T-cell (primary cell): Measurements from ENCODE around the gene ASIC1. TPM values are rescaled to one million over a fixed set of nuclear protein-coding genes. Genes with fewer than 3 reads are reported as not detected.

Experiments used
- ATAC-seq, 4 experiments: fragments of 200-7000 bp in 3 of 4; fragments of 150-1000 bp in 1 of 4; cut with Tn5 transposase; replicated peaks in 1 of 4; 1 replicate in 3 of 4; 2 replicates in 1 of 4; pipeline ENCODE4 v1.10.0; 2021; ENCODE audit warnings: moderate library complexity in 3 of 4, mild to moderate bottlenecking in 2 of 4, moderate number of reproducible peaks in 1 of 4
- CTCF ChIA-PET, 2 donors: fragments of 300-600 bp; sonication (Branson Sonifier 250); formaldehyde crosslinking; loops; one replicate each; lab custom pipeline; 2022; ENCODE audit warnings: antibody characterized with exemption in 2 of 2; lab: Charles Lee
- POLR2A ChIA-PET, 2 donors: fragments of 300-600 bp; sonication (Branson Sonifier 250); formaldehyde crosslinking; loops; one replicate each; lab custom pipeline; 2022; ENCODE audit warnings: antibody characterized with exemption in 2 of 2; lab: Charles Lee
- DNase-seq, 35 experiments: peaks; one replicate each; pipeline versions ENCODE4 v3.0.0 to v3.0.0-alpha.2; 2013 to 2023
- H3K27ac ChIP-seq: one replicate; pipeline ENCODE4 v1.5.1; 2013; ENCODE audit warnings: low read length
- H3K27me3 ChIP-seq, 2 experiments: replicated peaks in 1 of 2; 1 replicate in 1 of 2; 2 replicates in 1 of 2; pipeline versions ENCODE4 v1.6.1 to v1.7.0; 2013; ENCODE audit warnings: low read length in 1 of 2, mixed read lengths in 1 of 2; ENCODE audit not compliant: control insufficient read depth in 2 of 2, insufficient read depth in 2 of 2; ENCODE audit errors: extremely low read depth in 1 of 2
- H3K36me3 ChIP-seq, 2 donors: 1 replicate in 1 of 2; 2 replicates in 1 of 2; pipeline versions ENCODE4 v1.6.1 to v1.7.0; 2013; ENCODE audit warnings: low read length in 1 of 2; ENCODE audit not compliant: control insufficient read depth in 2 of 2, insufficient read depth in 1 of 2; ENCODE audit errors: extremely low read depth in 1 of 2
- H3K4me1 ChIP-seq, 2 experiments: 1 replicate in 1 of 2; 2 replicates in 1 of 2; pipeline versions ENCODE4 v1.6.1 to v1.7.0; 2013; ENCODE audit warnings: low read length in 2 of 2, mixed read lengths in 1 of 2; ENCODE audit not compliant: insufficient read depth in 2 of 2, control insufficient read depth in 1 of 2; ENCODE audit errors: extremely low read depth in 1 of 2
- H3K4me3 ChIP-seq, 2 donors: 1 replicate in 1 of 2; 2 replicates in 1 of 2; pipeline versions ENCODE4 v1.5.1 to v1.7.0; 2013; ENCODE audit warnings: mild to moderate bottlenecking in 2 of 2, low read length in 1 of 2, moderate library complexity in 1 of 2; ENCODE audit not compliant: control insufficient read depth in 1 of 2; ENCODE audit errors: extremely low read depth in 1 of 2
- H3K9me3 ChIP-seq: 2 replicates; pipeline ENCODE4 v1.7.0; 2013
- H3K27ac Mint-ChIP-seq, 2 donors: one replicate each; pipeline ENCODE4 v1.8.0; 2020 to 2021; ENCODE audit warnings: mild to moderate bottlenecking in 2 of 2, mixed read lengths in 2 of 2
- H3K27me3 Mint-ChIP-seq, 2 donors: one replicate each; pipeline ENCODE4 v1.8.0; 2021 to 2022; ENCODE audit warnings: mixed read lengths in 2 of 2
- H3K36me3 Mint-ChIP-seq: one replicate; pipeline ENCODE4 v1.8.0; 2021; ENCODE audit warnings: mixed read lengths
- H3K4me1 Mint-ChIP-seq, 3 donors: one replicate each; pipeline ENCODE4 v1.8.0; 2020 to 2022; ENCODE audit warnings: mixed read lengths in 3 of 3, mild to moderate bottlenecking in 1 of 3
- H3K4me3 Mint-ChIP-seq, 3 donors: one replicate each; pipeline ENCODE4 v1.8.0; 2020 to 2022; ENCODE audit warnings: mild to moderate bottlenecking in 3 of 3, mixed read lengths in 3 of 3, moderate library complexity in 3 of 3
- H3K9me3 Mint-ChIP-seq, 3 donors: one replicate each; pipeline ENCODE4 v1.8.0; 2020 to 2022; ENCODE audit warnings: mixed read lengths in 3 of 3
- WGBS: methylation state at CpG from one replicate; pipeline ENCODE4 v1.1.5; 2013; ENCODE audit warnings: missing lambda C conversion rate; ENCODE audit not compliant: insufficient coverage; 5-methylcytosine and 5-hydroxymethylcytosine counted together
- total RNA-seq, 35 experiments: library from RNA in 6 of 35; stranded (reverse) in 6 of 35; fragments of 120-200 nt in 1 of 35; gene quantifications; one replicate each; pipeline versions ENCODE4 v1.2.1 to v1.2.4 and lab custom pipeline; 2013 to 2026

The ASIC1 gene
- total RNA-seq, 5 donors from 2014 or later (not counting 1 experiment from before 2014, with no cell fraction given), result 1.6 to 9.1 (median 5.1) TPM

DNA sequence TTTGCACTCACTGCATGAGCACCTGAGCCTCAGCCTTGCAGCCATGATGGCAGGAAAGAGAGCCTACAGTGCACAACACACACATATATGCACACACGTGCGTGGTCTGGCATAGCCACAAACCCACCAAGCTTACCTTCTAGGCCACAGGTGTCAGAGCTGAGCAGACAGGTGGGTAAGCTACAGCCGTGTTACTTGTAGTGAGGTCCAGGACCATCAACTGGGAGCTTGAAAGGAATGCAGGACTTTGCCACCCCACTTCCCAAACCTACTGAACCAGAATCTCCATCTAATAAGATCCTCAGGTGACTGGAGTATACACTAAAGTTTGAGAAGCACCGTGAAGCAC is 2.7 kb downstream of the ASIC1 start:
- ChIA-PET POLR2A (no interaction called here), CTCF (interaction anchor here (0.9 to 1.7 kb wide), 2 partner anchors 10 to 15 kb away, joined by 4 read pairs; no protein-coding TSS in a partner anchor)
- Mint-ChIP-seq H3K36me3 (no peaks in the 10 kb centered on the region), H3K27me3 (peaks cover 16 to 48% of the 10 kb centered on the region in 2 donors), H3K4me1 (peaks cover 37 to 52% (median 49%) of the 10 kb centered on the region in 3 donors), H3K27ac (peak overlapping the region in 1 of 2 donors; percentile 84), H3K9me3 (no peaks in the 10 kb centered on the region), H3K4me3 (peak overlapping the region; percentile 35 to 94 (median 67))
- ATAC-seq (no peak), DNase-seq (peak in 1 of 35 experiments; percentile 13)
- Histone ChIP-seq H3K27me3 (peaks cover 3 to 70% of the 10 kb centered on the region in 2 experiments), H3K9me3 (no peaks in the 10 kb centered on the region), H3K4me1 (peaks cover 29 to 48% of the 10 kb centered on the region in 2 experiments), H3K4me3 (no peak overlapping the region), H3K36me3 (no peaks in the 10 kb centered on the region), H3K27ac (no peak overlapping the region)
- 100% methylated on average over 1 of the region's 4 CpGs for WGBS

DNA sequence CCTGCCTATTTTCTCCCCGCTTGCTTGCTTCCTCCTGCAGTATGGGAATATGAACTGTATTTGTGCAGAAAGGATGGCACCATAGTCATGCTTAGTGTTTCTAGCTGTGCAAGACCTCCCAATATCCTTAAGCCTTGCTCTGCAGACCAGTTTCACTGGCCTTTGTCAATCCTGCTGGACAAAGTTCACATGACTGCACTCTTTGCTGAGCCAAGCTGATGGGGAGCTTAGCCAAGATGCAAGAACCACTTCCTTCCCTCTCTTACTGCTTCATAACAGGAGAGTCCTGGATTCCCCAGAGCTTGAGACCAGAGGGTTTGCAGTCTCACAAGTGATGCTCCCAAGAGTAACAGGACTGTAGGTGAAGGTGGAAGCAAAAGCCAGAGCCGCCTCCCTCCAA is 3.8 kb downstream of the ASIC1 start:
- Mint-ChIP-seq H3K9me3 (no peaks in the 10 kb centered on the region), H3K4me3 (peak overlapping the region in 1 of 3 donors; percentile 10), H3K27ac (peak overlapping the region in 1 of 2 donors; percentile 7), H3K36me3 (no peaks in the 10 kb centered on the region), H3K4me1 (peaks cover 30 to 44% (median 42%) of the 10 kb centered on the region in 3 donors), H3K27me3 (peaks cover 10 to 42% of the 10 kb centered on the region in 2 donors)
- Histone ChIP-seq H3K27me3 (peaks cover 3 to 64% of the 10 kb centered on the region in 2 experiments), H3K4me3 (no peak overlapping the region), H3K27ac (no peak overlapping the region), H3K4me1 (peaks cover 29 to 42% of the 10 kb centered on the region in 2 experiments), H3K9me3 (no peaks in the 10 kb centered on the region), H3K36me3 (no peaks in the 10 kb centered on the region)
- no CpG with 5 or more reads among the region's 2 CpGs for WGBS
- POLR2A ChIA-PET, result no interaction called here
- ATAC-seq (no peak), DNase-seq (no peak)
- CTCF ChIA-PET, result no interaction called here

DNA sequence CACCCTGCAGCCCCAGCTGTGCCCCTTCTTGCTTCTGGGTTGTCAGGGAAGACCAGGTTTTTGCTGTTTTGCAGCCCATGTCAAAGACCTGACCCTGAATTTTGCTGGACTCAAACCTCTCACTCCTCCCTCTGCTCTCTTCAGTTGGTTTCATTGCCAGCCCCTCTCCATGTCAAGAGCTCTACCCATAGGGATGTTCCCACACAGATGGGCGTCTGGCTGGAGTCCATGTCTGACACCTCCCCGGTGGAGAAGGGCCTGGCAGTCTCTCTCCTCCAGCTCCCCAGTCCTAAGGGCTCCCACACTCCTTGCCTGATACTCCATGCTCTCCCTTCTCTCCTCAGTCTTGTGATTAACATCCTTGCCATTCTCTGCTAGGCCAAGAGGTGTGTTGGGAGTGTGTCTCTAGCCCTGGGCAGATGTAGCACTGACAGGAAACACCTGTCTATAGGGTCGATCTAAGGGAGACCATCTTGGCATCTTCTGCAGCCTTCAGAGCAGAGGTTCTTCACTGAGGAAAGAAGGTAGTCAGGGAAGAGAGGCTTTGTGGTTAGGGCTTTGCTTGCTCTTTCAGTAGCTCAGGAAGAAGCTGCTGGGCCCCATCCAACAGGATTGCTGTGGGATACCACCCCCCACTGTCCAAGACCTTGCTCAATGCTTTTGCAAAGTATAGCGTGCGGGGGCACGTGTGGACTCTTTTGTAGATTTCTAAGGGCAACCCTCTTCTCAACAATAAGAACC is 4.7 kb downstream of the ASIC1 start:
- Histone ChIP-seq H3K4me1 (peaks cover 23 to 32% of the 10 kb centered on the region in 2 experiments), H3K36me3 (no peaks in the 10 kb centered on the region), H3K4me3 (no peak overlapping the region), H3K27ac (no peak overlapping the region), H3K27me3 (peaks cover 0 to 55% of the 10 kb centered on the region in 2 experiments), H3K9me3 (no peaks in the 10 kb centered on the region)
- ChIA-PET CTCF (interaction anchor here (0.6 to 1.2 kb wide), 3 partner anchors 8 to 95 kb away, joined by 3 read pairs; no protein-coding TSS in a partner anchor), POLR2A (no interaction called here)
- Mint-ChIP-seq H3K36me3 (no peaks in the 10 kb centered on the region), H3K9me3 (no peaks in the 10 kb centered on the region), H3K4me3 (no peak overlapping the region), H3K27me3 (peaks cover 5 to 32% of the 10 kb centered on the region in 2 donors), H3K27ac (no peak overlapping the region), H3K4me1 (peaks cover 21 to 35% (median 33%) of the 10 kb centered on the region in 3 donors)
- WGBS, result 65% methylated on average over 3 of the region's 6 CpGs
- no peak for DNase-seq
- ATAC-seq, result no peak

DNA sequence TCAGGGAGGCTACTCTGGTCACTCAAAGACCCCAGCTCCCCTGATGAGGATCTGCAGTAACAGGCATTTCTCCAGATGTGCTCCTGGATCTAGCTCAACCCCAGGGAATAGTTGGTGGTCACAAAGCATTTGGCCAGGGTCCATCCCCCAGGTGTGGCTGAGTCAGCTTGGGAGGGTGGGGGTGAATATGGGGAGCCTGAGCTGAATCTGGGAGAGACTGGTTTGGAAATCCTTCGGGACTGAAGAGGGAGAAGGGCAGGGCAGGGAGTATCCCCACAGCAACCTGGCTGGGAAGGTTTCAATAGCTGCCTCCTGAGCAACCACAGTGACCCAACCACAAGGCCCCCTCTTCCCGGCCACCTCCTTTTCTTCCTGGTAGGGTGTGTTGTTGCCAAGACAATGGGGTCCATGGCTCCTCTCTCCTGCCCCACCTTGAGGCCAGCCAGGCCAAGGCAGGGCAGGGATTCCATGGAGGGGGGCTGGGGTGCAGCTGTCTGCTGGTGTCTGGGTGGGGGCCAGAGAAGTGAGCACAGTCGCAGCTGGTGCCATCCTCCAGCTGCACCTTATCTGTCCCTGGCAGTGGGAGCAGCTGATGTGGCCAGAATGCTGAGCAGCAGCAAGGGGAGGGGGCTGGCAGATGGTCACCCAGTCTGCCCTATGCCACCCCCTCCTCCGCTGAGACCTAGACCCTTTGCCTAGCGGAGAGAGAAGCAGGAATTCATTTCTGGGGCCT is 5.5 kb downstream of the ASIC1 start:
- H3K9me3 ChIP-seq, result no peaks in the 10 kb centered on the region
- H3K27me3 Mint-ChIP-seq, result peaks cover 4 to 31% of the 10 kb centered on the region in 2 donors
- ATAC-seq, result no peak
- peaks cover 0 to 49% of the 10 kb centered on the region in 2 experiments for H3K27me3 ChIP-seq
- H3K36me3 Mint-ChIP-seq, result no peaks in the 10 kb centered on the region
- peaks cover 23 to 28% of the 10 kb centered on the region in 2 experiments for H3K4me1 ChIP-seq
- no peaks in the 10 kb centered on the region for H3K36me3 ChIP-seq
- peaks cover 20 to 32% (median 32%) of the 10 kb centered on the region in 3 donors for H3K4me1 Mint-ChIP-seq
- no peaks in the 10 kb centered on the region for H3K9me3 Mint-ChIP-seq
- WGBS, result 57% methylated on average over 1 of the region's 5 CpGs
- POLR2A ChIA-PET, result no interaction called here
- no peak overlapping the region for H3K27ac ChIP-seq
- H3K4me3 Mint-ChIP-seq, result no peak overlapping the region
- CTCF ChIA-PET, result interaction anchor here in 1 of 2 donors (1.2 kb wide), 1 partner anchor 7 kb away, joined by 3 read pairs; no protein-coding TSS in a partner anchor
- DNase-seq, result no peak
- H3K4me3 ChIP-seq, result no peak overlapping the region
- no peak overlapping the region for H3K27ac Mint-ChIP-seq

DNA sequence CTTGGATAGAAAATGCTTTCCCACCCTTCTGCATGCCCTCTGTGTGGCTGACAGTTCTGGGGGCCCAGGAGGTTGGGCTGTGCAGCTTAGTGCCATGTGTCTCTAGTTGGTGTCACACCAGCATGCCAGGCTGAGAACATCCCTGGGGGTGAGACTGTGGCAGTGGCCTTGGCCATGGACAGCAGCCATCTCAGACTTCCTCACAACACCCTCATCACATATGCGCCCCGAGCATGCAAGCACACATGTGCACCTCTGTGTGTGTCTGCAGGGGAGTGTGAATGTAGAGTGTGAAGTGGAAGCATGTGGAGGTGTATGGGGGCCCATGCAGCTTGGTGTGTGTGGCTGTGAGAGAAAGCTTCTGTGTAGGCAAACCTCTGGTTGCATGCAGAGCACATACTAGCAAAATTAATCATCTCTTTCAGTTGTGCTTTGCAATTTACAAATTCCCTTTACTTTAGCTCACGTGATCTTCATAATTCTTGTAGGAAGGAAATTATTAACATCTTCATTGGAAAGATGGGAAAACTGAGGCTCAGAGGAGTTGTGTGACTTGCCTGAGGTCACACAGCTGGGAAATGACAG is 8.4 kb downstream of the ASIC1 start:
- Histone ChIP-seq H3K36me3 (no peaks in the 10 kb centered on the region), H3K27ac (no peak overlapping the region), H3K4me3 (no peak overlapping the region), H3K4me1 (peaks cover 2 to 6% of the 10 kb centered on the region in 2 experiments), H3K27me3 (peaks cover 0 to 27% of the 10 kb centered on the region in 2 experiments), H3K9me3 (no peaks in the 10 kb centered on the region)
- no peak overlapping the region for H3K4me3 Mint-ChIP-seq
- ATAC-seq, result no peak
- ChIA-PET POLR2A (interaction anchor here in 1 of 2 donors (0.5 kb wide), 1 partner anchor 19 kb away, joined by 3 read pairs; no protein-coding TSS in a partner anchor), CTCF (interaction anchor here in 1 of 2 donors (1.9 kb wide), 1 partner anchor 10 kb away, joined by 5 read pairs; no protein-coding TSS in a partner anchor)
- H3K9me3 Mint-ChIP-seq, result no peaks in the 10 kb centered on the region
- H3K4me1 Mint-ChIP-seq, result peaks cover 9 to 17% (median 12%) of the 10 kb centered on the region in 3 donors
- H3K36me3 Mint-ChIP-seq, result no peaks in the 10 kb centered on the region
- peaks cover 4 to 18% of the 10 kb centered on the region in 2 donors for H3K27me3 Mint-ChIP-seq
- no peak for DNase-seq
- H3K27ac Mint-ChIP-seq, result no peak overlapping the region
- WGBS, result no CpG with 5 or more reads among the region's 3 CpGs

DNA sequence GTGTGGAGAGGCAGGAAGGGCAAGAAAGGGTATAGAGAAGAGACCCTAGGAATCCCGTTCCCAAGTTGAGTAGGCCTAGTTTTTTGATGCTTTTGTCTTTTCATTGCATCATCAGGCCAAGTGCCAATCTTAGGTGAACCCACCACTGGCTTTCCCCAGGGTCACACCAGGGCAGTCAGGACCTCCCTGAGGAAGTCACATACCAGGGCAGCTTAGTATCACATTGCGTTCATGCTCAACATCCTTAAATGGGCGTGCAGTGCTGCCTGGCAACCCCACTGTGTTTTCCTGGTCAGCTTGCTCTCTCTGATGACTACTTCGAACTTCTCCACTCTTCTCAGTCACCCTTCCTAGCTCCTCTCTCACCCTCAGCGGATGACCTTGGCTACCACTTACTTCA is 9.0 kb downstream of the ASIC1 start:
- Mint-ChIP-seq H3K4me3 (no peak overlapping the region), H3K27ac (no peak overlapping the region), H3K4me1 (peaks cover 7 to 13% (median 8%) of the 10 kb centered on the region in 3 donors), H3K36me3 (no peaks in the 10 kb centered on the region), H3K27me3 (peaks cover 4 to 16% of the 10 kb centered on the region in 2 donors), H3K9me3 (no peaks in the 10 kb centered on the region)
- Histone ChIP-seq H3K27ac (no peak overlapping the region), H3K27me3 (peaks cover 0 to 24% of the 10 kb centered on the region in 2 experiments), H3K9me3 (no peaks in the 10 kb centered on the region), H3K4me3 (no peak overlapping the region), H3K36me3 (no peaks in the 10 kb centered on the region), H3K4me1 (peaks cover 0 to 7% of the 10 kb centered on the region in 2 experiments)
- CTCF ChIA-PET, result interaction anchor here (1.0 to 2.5 kb wide), 3 partner anchors 10 to 27 kb away, joined by 3 to 6 read pairs (median 5); no protein-coding TSS in a partner anchor
- POLR2A ChIA-PET, result interaction anchor here (0.5 to 0.6 kb wide), 2 partner anchors 19 to 1363 kb away, joined by 3 read pairs; no protein-coding TSS in a partner anchor
- DNase-seq (no peak), ATAC-seq (no peak)
- WGBS, result 81% methylated on average over 5 of the region's 5 CpGs
